Mucosa of gallbladder (tissue), 1 donor: ENCODE results near the gene CNP. TPM values are rescaled to one million over a fixed set of nuclear protein-coding genes. Genes with fewer than 3 reads are reported as not detected.
A peak's percentile ranks its signal among the peaks of the same experiment; 100 is the strongest.

Source experiments
- DNase-seq: peaks from one replicate; pipeline ENCODE4 v3.0.0-alpha.2; 2020; ENCODE audit warnings: low spot score
- total RNA-seq: library from RNA; stranded (reverse); gene quantifications from one replicate; pipeline ENCODE4 v1.2.1, GENCODE V29; 2021
- donor health status: DM: no; HTN: no; CAD: no.

CNP gene
- total RNA-seq, 1 donor from 2014 or later: 65.9 TPM

DNA sequence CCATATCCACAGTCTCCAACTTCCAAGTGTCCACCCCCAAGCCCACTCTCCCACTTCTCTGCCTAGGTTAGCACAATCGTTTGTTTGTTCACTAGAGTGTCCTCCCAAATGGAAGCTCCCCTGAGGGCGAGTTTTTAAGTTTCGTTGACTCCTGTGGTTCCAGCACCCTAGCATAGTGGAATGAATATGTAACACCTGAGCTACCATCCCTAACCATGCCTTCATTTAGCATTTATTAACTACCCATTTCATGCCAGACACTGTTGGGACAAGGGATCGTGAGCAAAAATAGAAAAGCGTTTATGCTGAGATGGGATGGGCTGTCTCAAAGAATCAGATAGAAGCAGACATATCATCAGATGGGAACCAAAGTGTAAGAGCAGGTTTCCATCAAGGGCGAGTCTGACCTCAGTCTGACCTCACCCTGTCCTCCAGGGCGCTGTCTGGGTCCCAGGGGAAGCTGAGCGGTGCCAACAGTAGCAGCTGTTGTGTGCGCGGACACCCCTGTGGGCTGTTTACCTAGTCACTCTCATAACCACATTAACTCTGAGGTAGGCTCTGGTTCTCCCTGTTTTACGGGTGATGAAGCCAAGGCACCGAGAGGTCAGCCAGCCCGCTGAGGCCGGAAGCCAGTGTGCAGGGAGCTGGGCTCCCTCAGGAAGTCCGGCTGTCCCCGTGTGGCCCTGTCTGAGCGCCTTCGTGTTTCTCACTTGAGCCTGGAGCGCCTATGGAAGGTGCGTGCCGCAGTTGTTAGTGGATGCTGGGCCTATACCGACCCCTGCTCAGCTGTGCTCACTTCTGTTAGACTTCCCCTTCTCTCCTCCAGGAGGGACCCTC lies 6.2 kb downstream of the CNP start:
- DNase-seq: peak; percentile 45

DNA sequence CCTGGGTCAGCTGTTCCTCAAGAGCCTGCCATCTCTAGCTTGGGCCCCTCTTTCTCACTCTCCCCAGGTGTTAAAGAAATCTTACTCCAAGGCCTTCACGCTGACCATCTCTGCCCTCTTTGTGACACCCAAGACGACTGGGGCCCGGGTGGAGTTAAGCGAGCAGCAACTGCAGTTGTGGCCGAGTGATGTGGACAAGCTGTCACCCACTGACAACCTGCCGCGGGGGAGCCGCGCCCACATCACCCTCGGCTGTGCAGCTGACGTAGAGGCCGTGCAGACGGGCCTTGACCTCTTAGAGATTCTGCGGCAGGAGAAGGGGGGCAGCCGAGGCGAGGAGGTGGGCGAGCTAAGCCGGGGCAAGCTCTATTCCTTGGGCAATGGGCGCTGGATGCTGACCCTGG lies 6.8 kb downstream of the CNP start:
- DNase-seq: no peak

DNA sequence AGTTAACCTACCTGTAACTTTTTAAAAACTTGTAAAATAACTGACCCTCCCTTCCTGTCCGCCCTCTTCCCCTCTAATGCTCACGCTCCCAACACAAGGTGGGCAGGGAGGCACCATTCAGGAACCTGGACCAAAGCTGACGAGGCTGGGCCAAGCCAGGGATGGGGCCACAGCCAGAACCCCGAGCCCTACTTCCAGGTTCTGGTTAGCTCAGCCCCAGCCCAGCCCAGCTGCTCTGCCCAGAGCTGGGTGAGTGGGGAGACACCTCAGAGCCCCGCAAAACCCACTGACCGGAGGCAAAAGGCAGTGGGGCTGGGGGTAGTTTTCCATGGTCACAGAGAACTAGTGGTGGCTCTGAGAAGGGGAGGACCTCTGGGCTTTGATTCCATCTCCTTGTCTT lies 7.4 kb downstream of the CNP start:
- no peak for DNase-seq

DNA sequence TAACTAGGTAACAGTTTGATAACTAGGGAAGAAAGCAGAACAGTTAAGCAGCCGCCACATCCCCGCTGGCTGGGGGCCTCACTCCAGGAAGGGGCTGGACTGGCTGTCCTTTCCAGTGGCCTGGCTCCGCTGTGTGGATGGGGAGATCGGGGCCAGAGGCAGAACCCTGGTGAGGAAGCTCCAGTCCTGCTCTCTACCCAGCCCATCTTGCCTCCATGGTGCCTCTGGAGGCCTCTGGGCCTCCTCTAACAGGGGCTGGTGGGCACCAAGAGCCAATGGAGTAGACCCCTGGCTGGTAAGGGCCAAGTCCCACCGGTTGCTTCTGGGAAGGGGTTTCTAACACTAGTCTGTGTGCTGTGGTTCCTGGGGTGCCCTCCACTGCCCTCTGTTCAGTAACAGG lies 8.1 kb downstream of the CNP start:
- no peak for DNase-seq

DNA sequence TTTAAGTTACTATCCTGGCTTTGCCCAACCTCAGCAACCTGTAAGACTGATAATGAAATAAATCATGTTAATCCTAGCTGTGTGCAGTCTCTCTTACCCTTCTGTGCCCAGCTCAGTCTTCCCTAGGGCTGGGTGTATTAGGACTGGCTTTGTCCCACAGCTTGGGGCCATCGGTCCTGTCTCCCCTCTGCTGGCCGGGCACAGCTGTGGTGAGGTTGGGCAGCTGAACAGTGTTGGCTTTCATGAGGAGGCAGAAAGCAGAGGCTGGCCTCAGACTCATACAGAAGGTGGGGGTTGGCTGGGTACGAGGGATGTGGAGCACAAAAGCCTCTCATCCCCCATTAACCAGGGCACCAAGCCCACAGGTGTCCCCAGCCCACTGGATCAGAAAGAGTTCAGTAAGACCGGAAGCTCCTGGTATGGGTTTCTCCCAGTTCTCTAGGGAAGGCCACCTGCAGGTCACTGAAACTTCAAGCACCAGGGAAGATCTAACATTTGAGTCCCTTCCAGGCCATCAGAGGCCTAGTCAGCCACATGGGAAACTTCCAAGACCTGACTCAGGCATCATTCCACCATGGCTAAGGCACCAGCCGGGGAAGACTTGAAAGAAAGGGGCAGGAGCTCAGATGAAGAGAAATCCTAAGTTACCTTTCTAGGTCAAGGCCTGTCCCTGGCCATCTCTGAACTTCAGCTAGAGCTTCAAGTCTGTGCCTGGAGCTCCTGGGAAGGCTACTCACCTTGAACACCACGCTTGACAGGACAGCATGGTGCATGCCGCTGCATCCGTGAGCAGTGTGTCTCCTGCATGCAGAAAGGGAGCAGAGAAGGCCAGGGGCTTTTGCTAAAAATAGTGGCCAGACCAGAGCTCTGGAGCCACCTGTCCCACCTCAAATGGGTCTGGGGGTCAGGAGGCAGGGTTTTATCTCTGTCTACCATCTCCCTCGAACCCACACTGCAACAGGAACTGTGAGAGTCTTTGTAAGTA lies 8.8 kb downstream of the CNP start:
- DNase-seq: no peak

DNA sequence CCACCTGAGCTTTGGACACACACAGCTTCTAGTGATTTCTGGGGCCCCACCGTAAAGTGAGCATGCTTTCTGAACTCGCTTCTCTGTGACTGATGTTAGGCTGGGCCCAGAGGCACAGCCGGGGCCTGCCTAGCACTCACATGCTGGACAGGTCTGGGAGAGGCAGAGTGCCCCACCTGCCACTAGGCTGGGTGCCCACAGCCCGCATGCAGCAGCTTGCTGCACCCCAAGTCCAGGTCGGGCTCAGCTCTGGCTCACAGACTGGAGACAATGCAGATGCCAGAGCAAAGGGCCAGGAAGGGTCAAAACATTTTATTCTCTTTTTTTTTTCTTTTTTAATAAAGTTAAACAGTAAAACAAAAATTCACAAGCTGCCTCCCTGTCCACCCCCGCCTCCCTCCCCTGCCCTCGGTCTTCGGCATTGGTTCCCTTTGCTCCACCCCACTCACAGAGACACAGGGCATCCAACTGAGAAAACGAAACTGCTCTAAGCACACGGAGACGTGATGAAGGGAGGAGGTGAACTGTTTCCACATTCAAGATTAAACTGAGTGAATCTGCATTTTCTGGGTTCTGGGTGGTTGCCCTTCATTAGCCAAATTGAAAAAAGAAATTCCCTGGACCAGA lies 9.7 kb downstream of the CNP start:
- no peak for DNase-seq

DNA sequence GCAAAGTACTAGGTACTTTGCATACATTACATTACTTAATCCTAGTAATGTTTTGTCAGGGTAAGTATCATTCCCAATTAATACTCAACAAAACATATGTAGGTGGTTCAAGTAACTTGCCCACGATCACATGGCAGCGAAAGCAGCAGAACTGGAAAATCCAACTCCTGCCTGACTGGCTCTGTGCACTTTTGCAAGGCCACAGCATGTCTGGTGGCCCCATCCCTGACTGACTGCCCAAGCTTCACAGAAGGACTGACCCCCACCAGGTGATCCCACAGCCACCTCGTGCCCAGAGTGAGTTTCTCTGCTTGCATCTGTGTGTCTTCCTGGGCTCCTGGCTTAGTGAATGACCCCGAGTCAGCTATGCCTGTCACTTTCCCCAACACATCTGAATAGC lies 11.4 kb downstream of the CNP start:
- DNase-seq: no peak

DNA sequence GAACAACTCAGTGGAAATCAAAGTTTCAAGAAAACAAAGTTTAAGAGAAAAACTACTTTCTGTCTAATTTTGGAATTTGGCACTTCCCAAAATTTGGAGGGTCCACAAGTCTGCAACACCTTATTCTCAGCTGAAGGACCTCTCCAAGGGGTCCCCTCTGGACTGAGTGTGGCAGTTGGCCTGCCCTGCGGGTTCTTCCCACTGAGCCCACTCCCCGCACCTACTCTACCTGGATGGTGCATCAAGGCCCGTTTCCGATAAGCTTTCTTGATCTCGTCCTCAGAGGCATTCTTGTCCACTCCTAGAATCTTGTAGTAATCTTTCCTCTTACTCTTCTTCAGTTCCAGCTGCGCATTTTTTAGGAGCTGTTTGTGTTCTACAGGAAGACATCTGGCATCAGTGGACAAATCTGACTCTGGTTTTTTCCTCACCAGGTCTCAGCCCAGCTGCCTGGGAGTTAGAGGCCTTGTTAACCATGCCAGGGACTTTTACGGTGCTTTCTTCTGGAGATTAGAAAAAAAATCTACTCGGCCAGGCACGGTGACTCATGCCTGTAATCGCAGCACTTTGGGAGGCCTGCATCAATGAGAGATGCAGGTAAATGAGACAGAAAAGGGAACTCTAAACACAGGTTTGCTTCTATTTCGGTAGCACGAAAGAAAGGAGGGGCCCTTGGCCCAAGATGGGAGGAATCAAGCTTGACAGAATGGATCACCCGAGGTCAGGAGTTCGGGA lies 15.6 kb downstream of the CNP start:
- DNase-seq: no peak

DNA sequence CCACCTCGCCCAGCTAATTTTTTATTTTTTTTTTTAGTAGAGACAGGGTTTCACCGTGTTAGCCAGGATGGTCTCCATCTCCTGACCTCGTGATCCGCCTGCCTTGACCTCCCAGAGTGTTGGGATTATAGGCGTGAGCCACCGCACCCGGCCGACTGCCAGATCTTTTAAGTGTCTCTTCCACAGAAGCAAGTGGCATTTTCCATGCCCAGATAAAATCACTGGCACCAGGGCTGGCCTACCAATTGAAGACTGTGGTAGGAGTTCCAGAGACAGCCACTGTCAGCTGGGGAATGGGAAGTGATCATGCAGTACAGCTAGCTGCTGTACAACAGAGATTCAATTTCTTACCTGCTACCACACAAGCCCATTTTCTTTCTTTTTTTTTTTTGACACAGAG lies 17.9 kb downstream of the CNP start:
- no peak for DNase-seq

DNA sequence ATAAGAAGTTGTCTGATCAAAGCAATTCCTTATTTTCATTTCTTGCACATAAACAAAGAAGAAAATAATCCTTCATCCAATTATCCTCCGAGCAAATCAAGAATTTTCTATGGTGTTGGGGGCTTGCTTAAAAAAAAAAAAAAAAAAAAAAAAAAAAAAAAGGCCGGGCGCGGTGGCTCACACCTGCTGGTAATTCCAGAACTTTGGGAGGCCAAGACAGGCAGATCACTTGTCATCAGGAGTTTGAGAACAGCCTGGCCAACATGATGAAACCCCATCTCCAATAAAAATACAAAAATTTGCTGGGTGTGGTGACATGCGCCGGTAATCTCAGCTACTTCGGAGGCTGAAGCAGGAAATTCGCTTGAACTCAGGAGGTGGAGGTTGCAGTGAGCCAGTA lies 19.3 kb downstream of the CNP start:
- no peak for DNase-seq

DNA sequence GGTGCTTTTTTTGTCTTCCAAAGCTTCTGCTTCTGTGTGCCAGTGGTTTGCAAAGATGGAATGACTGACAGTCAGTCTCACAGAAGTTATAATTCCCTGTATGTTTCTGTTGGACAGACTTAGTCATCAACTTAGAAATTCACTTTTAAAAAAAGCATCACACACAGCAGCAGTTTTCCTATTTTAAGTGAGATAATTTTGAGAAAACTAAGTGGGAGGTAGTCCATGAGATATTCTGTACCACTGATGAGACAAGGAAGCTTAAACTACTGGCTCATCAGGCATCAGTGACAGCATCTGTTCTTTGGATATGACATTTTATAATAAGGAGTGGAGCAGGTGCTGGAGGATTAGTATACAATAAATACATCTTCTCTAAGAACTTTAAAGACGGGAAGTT lies 20.0 kb downstream of the CNP start:
- DNase-seq: no peak

DNA sequence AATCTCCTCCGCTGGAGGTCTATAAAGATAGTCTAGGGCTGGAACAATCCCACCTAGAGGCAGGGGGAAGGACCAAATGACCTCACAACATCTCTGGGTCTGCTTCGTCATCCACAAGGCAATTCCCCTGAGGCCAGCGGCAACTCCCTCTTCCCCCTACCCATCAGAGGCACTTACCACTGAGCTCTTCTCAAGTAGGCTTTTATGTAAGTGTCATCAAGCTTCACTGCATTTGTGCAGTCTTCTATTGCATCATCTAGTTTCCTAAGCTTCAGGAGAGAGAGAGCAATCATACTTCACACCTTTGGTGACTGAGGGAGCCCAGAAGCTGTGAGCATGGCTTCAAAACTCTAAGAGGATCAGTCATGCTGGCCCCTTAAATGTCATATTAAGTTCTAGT lies 21.0 kb downstream of the CNP start:
- no peak for DNase-seq

DNA sequence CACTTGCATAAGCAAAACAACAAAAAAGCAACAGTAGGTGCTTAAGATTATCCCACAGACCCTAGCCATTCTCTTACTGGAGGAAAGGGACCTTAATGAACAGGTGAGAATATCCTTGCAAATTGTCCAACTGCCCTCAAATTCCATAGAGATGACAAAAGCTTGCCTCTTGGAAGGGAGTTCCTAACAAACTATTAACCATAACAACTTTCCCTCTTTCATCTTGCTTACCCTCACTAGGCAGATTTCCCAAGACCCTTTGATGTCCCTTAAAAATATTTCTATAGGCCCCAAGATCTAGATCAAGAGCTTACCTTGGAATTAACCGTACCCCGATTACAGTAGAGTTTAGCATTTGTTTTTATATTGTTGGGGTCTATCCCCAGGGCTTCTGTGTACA lies 21.8 kb downstream of the CNP start:
- DNase-seq: no peak

DNA sequence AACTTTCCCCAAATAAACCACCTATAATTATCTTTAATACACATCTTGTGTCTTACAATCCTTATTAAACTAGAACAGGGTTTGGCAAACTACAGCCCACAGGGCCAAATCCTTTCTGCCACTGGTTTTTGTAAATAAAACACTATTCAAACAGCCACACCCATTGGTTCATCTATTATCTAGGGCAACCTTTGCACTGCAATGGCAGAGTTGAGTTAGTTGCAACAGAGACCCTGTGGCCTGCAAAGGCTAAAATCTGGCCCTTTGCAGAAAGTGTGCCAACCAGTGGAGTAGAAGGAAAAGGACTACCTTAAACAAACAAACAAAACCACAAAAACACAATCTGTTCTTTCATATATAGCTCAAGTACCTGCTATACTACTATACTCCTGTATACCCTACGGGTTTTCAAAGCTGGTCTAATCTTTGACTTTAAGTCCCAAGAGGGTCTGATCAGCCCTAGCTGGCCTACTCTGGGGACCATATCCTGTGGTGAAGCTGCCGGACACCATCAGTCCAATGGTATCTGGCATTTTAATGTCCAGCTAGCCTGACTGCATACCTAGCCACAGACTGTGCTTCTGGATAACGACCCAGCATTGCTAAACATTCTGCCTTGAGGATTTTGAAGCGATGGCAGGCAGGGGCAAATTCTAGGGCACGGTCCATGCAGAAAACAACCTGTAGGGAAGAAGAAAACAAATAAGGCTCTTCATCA lies 23.3 kb downstream of the CNP start:
- no peak for DNase-seq

DNA sequence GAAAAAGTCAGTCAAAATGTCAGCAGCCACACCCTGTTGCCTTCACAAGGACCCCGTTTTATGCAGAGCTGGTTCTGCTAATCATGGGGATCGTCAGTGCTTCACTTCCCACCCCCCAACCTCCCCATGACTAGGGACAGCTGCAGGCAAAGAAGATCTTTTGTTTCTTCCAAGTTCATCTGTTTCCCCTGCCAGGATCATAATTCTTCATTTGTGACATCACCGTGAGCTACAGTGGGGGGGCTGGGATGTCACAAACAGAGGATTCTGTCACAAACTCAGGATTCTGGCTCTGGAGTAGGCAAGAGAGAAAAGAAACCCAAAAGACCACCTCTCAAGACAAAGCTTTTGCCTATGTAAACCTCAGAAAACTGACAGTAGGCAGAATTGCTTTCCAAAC lies 26.0 kb downstream of the CNP start:
- DNase-seq: no peak

DNA sequence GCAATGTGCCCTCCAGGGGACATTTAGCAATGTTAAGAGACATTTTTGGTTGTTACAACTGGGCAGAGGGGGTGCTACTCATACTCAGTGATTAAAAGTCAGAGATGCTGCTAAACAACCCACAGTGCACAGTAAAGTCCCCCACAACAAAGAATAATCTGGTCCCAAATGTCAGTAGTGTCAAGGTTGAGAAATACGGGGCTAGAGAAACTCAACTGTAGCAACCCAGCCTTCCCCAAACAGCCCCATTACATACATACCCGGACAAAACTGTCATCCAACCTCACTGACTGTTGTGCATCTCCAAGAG lies 30.2 kb downstream of the CNP start:
- no peak for DNase-seq

DNA sequence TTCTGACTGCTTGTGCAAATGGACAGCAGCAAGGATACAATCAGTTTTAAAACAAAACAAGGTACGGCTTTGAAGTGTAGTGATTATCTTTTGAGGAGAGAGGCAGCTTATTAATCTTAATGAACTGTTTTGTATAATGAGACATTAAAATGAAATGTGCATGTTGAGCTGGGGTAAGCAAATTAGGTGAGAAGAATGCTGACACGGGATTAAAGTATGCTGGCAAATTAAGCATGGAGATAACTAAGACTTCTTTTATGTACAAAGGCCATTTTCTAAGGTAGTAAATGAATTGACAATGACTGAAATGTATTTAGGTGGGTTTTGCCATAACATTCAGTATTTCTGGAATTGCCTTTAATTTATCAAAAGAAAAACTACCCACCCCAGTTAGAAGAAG lies 31.9 kb downstream of the CNP start:
- no peak for DNase-seq

DNA sequence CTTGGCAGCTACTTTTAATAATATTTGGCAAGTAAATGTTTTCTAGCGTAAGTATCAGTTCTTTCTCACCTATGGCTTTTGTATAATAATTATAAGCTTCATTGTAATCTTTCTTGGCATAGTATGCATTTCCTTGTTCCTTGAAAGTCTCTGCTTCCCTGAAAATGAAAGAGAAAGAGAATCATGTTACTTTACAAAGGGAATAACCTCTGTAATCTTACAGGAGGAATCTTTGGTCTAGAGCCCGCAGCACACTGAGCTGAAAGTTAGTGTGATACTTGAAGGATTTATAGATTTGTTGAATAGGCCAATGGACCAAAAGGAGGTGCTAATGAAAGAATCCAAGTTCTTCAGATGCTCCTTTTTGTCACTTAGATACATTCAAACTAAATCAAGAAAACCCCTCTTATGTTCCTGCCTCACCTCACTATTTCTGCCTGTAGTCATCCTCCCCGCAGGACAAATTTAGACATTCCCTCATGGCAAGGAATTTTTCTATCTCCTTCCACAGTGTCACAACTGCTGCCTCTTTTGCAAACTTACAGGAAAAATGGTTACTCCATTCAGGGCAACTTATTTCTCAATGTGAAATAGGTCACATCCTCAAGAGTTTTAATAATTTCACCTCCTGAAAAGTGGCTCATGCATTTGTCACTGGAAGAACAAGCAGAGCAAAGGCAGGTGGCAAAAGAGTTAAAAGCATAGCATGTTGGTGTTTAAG lies 34.0 kb downstream of the CNP start:
- DNase-seq: no peak

DNA sequence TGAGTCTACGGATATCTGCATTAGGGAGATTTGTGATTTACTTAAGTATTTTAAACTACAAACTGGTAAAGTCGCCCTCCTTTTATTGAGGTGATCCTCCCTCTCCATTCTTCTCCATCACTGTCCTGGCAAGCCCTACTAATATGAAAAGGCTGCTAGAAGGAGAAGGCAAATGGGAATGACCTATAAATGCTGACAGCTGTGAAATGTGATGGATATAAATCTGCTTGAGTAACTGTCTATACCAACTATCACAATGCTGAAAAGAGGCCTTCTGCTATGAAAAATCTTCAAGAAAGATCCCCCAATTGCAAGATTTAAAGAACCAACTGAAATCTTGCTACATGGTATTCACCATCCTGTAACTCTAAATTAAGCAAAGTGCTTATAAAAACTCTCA lies 35.1 kb downstream of the CNP start:
- DNase-seq: no peak

DNA sequence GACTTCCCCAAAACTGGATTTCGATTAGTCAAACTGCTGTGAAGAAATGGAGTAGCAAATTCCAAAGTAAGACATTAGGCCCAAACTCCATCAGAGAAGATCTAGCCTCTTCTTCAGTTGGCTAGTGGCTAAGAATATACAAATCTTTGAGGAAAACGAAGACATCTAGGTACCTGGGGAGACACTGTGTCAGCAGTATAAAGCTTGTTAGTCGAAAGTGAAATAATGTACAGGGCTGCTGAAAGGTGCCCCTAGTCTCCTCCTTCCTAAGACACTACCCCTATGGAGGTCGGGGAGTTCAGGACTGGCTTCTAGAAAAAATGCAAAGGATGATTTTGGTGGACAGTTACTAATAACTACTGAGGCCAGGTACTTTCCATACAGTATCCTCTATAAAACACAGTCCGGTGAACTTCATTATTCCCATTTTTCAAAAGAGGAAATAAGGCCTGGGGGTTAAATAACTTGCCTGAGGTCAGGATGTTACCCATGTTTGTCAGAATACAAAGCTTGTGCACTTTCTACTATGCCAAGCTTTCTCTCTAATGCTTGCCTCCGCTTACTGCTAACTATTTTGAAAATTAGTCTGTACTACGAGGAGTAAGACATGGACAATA lies 35.7 kb downstream of the CNP start:
- no peak for DNase-seq
